HCT116 (cell line): ENCODE measurements around the gene TUBA3D. TPM values are rescaled to one million over a fixed set of nuclear protein-coding genes. Genes with fewer than 3 reads are reported as not detected.

Experiments used
- ATAC-seq: fragments of 200-7000 bp; cut with Tn5 transposase; 2 replicates; pipeline ENCODE4 v1.9.1; 2020; ENCODE audit warnings: mild to moderate bottlenecking, moderate library complexity
- BruUV-seq: library from RNA; stranded (reverse); fragments of 400-500 nt; replicated peaks from 2 replicates; lab custom pipeline; 2021; lab: Mats Ljungman, UMichigan
- CTCF ChIA-PET: fragments of 300-600 bp; sonication (Branson Sonifier 250); formaldehyde crosslinking; loops from one replicate; lab custom pipeline; 2021; ENCODE audit warnings: antibody characterized with exemption; lab: Charles Lee
- POLR2A ChIA-PET: fragments of 300-600, 350-600 bp; sonication (Branson Sonifier 250); formaldehyde crosslinking; loops from one replicate; lab custom pipeline; 2021; ENCODE audit warnings: antibody characterized with exemption; lab: Charles Lee
- RAD21 ChIA-PET, 2 experiments: fragments of 300-600 bp; sonication (Branson Sonifier 250); formaldehyde crosslinking; loops; one replicate each; lab custom pipeline; 2023; ENCODE audit warnings: low total read pairs in 2 of 2; ENCODE audit not compliant: uncharacterized antibody in 2 of 2, unreplicated experiment in 2 of 2, low non-redundant PET in 1 of 2; lab: Charles Lee
- DNase-seq: peaks from one replicate; pipeline ENCODE4 v3.0.0-alpha.2; 2010; ENCODE audit warnings: low read depth, low spot score
- H2AFZ ChIP-seq: fragments of 200-600 bp; shearing (Covaris generic), sonication (generic); 2 replicates; pipeline ENCODE4 v1.6.1; 2017; ENCODE audit warnings: low read depth, mixed run types, mixed read lengths, antibody characterized with exemption, low read length; ENCODE audit not compliant: poor library complexity, severe bottlenecking
- H3K27ac ChIP-seq: 2 replicates; pipeline ENCODE4 v1.5.1; 2012; ENCODE audit warnings: low read depth, low read length
- H3K27me3 ChIP-seq: fragments of 200-600 bp; sonication (generic); 2 replicates; pipeline ENCODE4 v1.6.1; 2016; ENCODE audit warnings: mixed run types, low read length, mixed read lengths; ENCODE audit not compliant: insufficient read depth
- H3K36me3 ChIP-seq, 2 experiments: fragments of 200-500 bp in 1 of 2; fragments of 200-600 bp in 1 of 2; sonication (Bioruptor generic) in 1 of 2; sonication (generic) in 1 of 2; 2 replicates each; pipeline versions ENCODE4 v1.5.1 to v1.6.1; 2014 to 2016; ENCODE audit warnings: low read length in 2 of 2, inconsistent platforms in 1 of 2, mixed read lengths in 1 of 2, mixed run types in 1 of 2; ENCODE audit not compliant: insufficient read depth in 2 of 2, control insufficient read depth in 1 of 2
- H3K4me1 ChIP-seq, 2 experiments: fragments of 200-600 bp in 1 of 2; sonication (generic) in 1 of 2; 2 replicates each; pipeline versions ENCODE4 v1.5.1 to v1.6.1; 2012 to 2017; ENCODE audit warnings: low read length in 2 of 2, inconsistent platforms in 1 of 2, mild to moderate bottlenecking in 1 of 2, mixed read lengths in 1 of 2, mixed run types in 1 of 2, moderate library complexity in 1 of 2; ENCODE audit not compliant: insufficient read depth in 2 of 2, control insufficient read depth in 1 of 2
- H3K4me2 ChIP-seq: fragments of 200-600 bp; sonication (generic); 2 replicates; pipeline ENCODE4 v1.6.1; 2017; ENCODE audit warnings: mixed run types, low read length, mixed read lengths
- H3K4me3 ChIP-seq, 2 experiments: fragments of 200-600 bp in 1 of 2; sonication (generic) in 1 of 2; replicated peaks in 1 of 2; 2 replicates each; pipeline ENCODE4 v1.5.1; 2011 to 2016; ENCODE audit warnings: low read length in 2 of 2, control low read depth in 1 of 2, low read depth in 1 of 2, mild to moderate bottlenecking in 1 of 2, mixed read lengths in 1 of 2, mixed run types in 1 of 2
- H3K79me2 ChIP-seq: fragments of 200-600 bp; sonication (generic); 2 replicates; pipeline ENCODE4 v1.6.1; 2017; ENCODE audit warnings: mild to moderate bottlenecking, mixed run types, low read length, moderate library complexity, mixed read lengths; ENCODE audit not compliant: insufficient read depth
- H3K9ac ChIP-seq: fragments of 200-600 bp; sonication (generic); 2 replicates; pipeline ENCODE4 v1.6.1; 2016; ENCODE audit warnings: low read length, mixed read lengths
- H3K9me2 ChIP-seq: fragments of 200-600 bp; sonication (generic), shearing (Covaris generic); 2 replicates; pipeline ENCODE4 v1.6.1; 2017; ENCODE audit warnings: mixed run types, mild to moderate bottlenecking, moderate library complexity; ENCODE audit not compliant: insufficient read depth
- H3K9me3 ChIP-seq, 2 experiments: fragments of 200-500 bp in 1 of 2; fragments of 200-600 bp in 1 of 2; sonication (Bioruptor generic) in 1 of 2; sonication (generic) in 1 of 2; 2 replicates each; pipeline ENCODE4 v1.6.1; 2014 to 2017; ENCODE audit warnings: low read length in 2 of 2, mixed read lengths in 2 of 2, inconsistent platforms in 1 of 2, low read depth in 1 of 2, mild to moderate bottlenecking in 1 of 2, mixed run types in 1 of 2, moderate library complexity in 1 of 2; ENCODE audit not compliant: control insufficient read depth in 1 of 2, insufficient read depth in 1 of 2
- H4K20me1 ChIP-seq: fragments of 200-600 bp; sonication (generic), shearing (Covaris generic); 2 replicates; pipeline ENCODE4 v1.6.1; 2017; ENCODE audit warnings: mixed run types, mild to moderate bottlenecking, moderate library complexity; ENCODE audit not compliant: insufficient read depth
- CBX3 ChIP-seq: IDR thresholded peaks from 2 replicates; pipeline ENCODE4 v1.6.1; 2012; ENCODE audit warnings: low read depth
- CEBPB ChIP-seq: IDR thresholded peaks from 2 replicates; pipeline ENCODE4 v1.6.1; 2012; ENCODE audit warnings: low read depth
- EGR1 ChIP-seq: IDR thresholded peaks from 2 replicates; pipeline ENCODE4 v1.6.1; 2012; ENCODE audit warnings: low read depth
- ELF1 ChIP-seq: IDR thresholded peaks from 2 replicates; pipeline ENCODE4 v1.6.1; 2012; ENCODE audit warnings: low read depth, borderline replicate concordance
- EZH2 ChIP-seq: fragments of 200-600 bp; sonication (generic); IDR thresholded peaks from 2 replicates; pipeline ENCODE4 v1.6.1; 2017; ENCODE audit warnings: antibody characterized with exemption, mixed run types
- EZH2phosphoT487 ChIP-seq: fragments of 200-600 bp; IDR thresholded peaks from 2 replicates; pipeline ENCODE4 v1.6.1; 2018; ENCODE audit warnings: antibody characterized with exemption, borderline replicate concordance
- FOSL1 ChIP-seq: IDR thresholded peaks from 2 replicates; pipeline ENCODE4 v1.6.1; 2012; ENCODE audit warnings: low read depth
- JUND ChIP-seq: IDR thresholded peaks from 2 replicates; pipeline ENCODE4 v1.6.1; 2012
- POLR2A ChIP-seq: IDR thresholded peaks from 2 replicates; pipeline ENCODE4 v1.7.0; 2011; ENCODE audit warnings: borderline replicate concordance; ENCODE audit not compliant: insufficient read depth, insufficient read length; ENCODE audit errors: extremely low read depth
- POLR2AphosphoS5 ChIP-seq: IDR thresholded peaks from 2 replicates; pipeline ENCODE4 v1.6.1; 2011; ENCODE audit warnings: mild to moderate bottlenecking, low read depth, low read length, moderate library complexity
- RAD21 ChIP-seq: IDR thresholded peaks from 2 replicates; pipeline ENCODE4 v1.6.1; 2012; ENCODE audit warnings: low read depth, mild to moderate bottlenecking
- REST ChIP-seq: IDR thresholded peaks from 2 replicates; pipeline ENCODE4 v1.6.1; 2012; ENCODE audit warnings: low read depth
- SIN3A ChIP-seq: IDR thresholded peaks from 2 replicates; pipeline ENCODE4 v1.6.1; 2012; ENCODE audit warnings: low read depth
- SP1 ChIP-seq: IDR thresholded peaks from 2 replicates; pipeline ENCODE4 v1.6.1; 2012; ENCODE audit warnings: low read depth
- SRF ChIP-seq: IDR thresholded peaks from 2 replicates; pipeline ENCODE4 v1.6.1; 2012; ENCODE audit warnings: low read depth
- TCF7L2 ChIP-seq: IDR thresholded peaks from 2 replicates; pipeline ENCODE4 v1.7.0; 2011; ENCODE audit warnings: borderline replicate concordance, inconsistent platforms; ENCODE audit not compliant: insufficient read depth, insufficient read length; ENCODE audit errors: extremely low read depth
- YY1 ChIP-seq: IDR thresholded peaks from 2 replicates; pipeline ENCODE4 v1.6.1; 2011; ENCODE audit warnings: low read length, low read depth, moderate library complexity, mild to moderate bottlenecking; ENCODE audit not compliant: insufficient replicate concordance; ENCODE audit errors: extremely low read depth
- ZFX ChIP-seq: fragments of 450-650 bp; IDR thresholded peaks from 2 replicates; pipeline ENCODE4 v1.6.1; 2017
- intact Hi-C: fragments of 100-400 bp; cut with micrococcal nuclease; formaldehyde crosslinking; loops from 2 replicates; pipeline ENCODE4 v1.10.0; 2022
- total RNA-seq: library from RNA; stranded (reverse); gene quantifications from one replicate; pipeline ENCODE4 v1.2.1, GENCODE V29; 2021; ENCODE audit not compliant: unreplicated experiment
- TF ChIP-seq, protein P1 (sequence below): IDR thresholded peaks from 2 replicates; pipeline ENCODE4 v1.6.1; 2011; ENCODE audit warnings: mild to moderate bottlenecking, low read length, moderate library complexity; ENCODE audit not compliant: insufficient replicate concordance; ENCODE audit errors: extremely low read depth
- TF ChIP-seq, protein P2 (sequence below): IDR thresholded peaks from 2 replicates; pipeline ENCODE4 v1.6.1; 2012

Gene TUBA3D
- total RNA-seq, 1 experiment from 2014 or later: not detected

- no peak overlapping the region for H3K4me2 ChIP-seq
- H2AFZ ChIP-seq: no peak overlapping the region
- no peaks in the 10 kb centered on the region for H4K20me1 ChIP-seq
- TF ChIP-seq, protein P1, sequence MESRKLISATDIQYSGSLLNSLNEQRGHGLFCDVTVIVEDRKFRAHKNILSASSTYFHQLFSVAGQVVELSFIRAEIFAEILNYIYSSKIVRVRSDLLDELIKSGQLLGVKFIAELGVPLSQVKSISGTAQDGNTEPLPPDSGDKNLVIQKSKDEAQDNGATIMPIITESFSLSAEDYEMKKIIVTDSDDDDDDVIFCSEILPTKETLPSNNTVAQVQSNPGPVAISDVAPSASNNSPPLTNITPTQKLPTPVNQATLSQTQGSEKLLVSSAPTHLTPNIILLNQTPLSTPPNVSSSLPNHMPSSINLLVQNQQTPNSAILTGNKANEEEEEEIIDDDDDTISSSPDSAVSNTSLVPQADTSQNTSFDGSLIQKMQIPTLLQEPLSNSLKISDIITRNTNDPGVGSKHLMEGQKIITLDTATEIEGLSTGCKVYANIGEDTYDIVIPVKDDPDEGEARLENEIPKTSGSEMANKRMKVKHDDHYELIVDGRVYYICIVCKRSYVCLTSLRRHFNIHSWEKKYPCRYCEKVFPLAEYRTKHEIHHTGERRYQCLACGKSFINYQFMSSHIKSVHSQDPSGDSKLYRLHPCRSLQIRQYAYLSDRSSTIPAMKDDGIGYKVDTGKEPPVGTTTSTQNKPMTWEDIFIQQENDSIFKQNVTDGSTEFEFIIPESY: no peak
- TF ChIP-seq YY1: no peak
- TF ChIP-seq POLR2A: no peak
- TF ChIP-seq EGR1: no peak
- no peak for TF ChIP-seq RAD21
- TF ChIP-seq EZH2: no peak
- TF ChIP-seq, protein P2, sequence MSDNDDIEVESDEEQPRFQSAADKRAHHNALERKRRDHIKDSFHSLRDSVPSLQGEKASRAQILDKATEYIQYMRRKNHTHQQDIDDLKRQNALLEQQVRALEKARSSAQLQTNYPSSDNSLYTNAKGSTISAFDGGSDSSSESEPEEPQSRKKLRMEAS: no peak
- TF ChIP-seq POLR2AphosphoS5: no peak
- TF ChIP-seq SRF: no peak
- no peak for TF ChIP-seq REST
- no peak for TF ChIP-seq SIN3A
- no peak for TF ChIP-seq ELF1
- no peak for TF ChIP-seq SP1
- no peak for TF ChIP-seq TCF7L2
- no peak for TF ChIP-seq CEBPB
- no peak for TF ChIP-seq EZH2phosphoT487
- no peak for TF ChIP-seq JUND
- TF ChIP-seq CBX3: no peak
- no peak for TF ChIP-seq FOSL1
- TF ChIP-seq ZFX: no peak
- H3K9me3 ChIP-seq: no peaks in the 10 kb centered on the region
- ChIA-PET CTCF (no interaction called here), POLR2A (no interaction called here), RAD21 (no interaction called here)
- no peaks in the 10 kb centered on the region for H3K27me3 ChIP-seq
- H3K27ac ChIP-seq: no peak overlapping the region
- H3K79me2 ChIP-seq: no peaks in the 10 kb centered on the region
- H3K4me3 ChIP-seq: no peak overlapping the region
- no peak overlapping the region for H3K9ac ChIP-seq
- no TSS peak for BruUV-seq
- no peaks in the 10 kb centered on the region for H3K4me1 ChIP-seq
- no peak for DNase-seq
- H3K36me3 ChIP-seq: no peaks in the 10 kb centered on the region
- H3K9me2 ChIP-seq: no peaks in the 10 kb centered on the region
- ATAC-seq: no peak
- intact Hi-C loops: no loop called here
Measured at GRCh38 chr2:131519466-131519865, 43.5 kb downstream of the TUBA3D start.
